ENCODE measurements around the gene TROAP. TPM values are rescaled to one million over a fixed set of nuclear protein-coding genes. Genes with fewer than 3 reads are reported as not detected.
A peak's percentile ranks its signal among the peaks of the same experiment; 100 is the strongest.

The TROAP gene
- total RNA-seq, 1 donor from 2014 or later = 1.4 TPM

- peaks cover 16% of the 10 kb centered on the region for H3K27me3 ChIP-seq (ENCODE audit: low read depth)
- no peaks in the 10 kb centered on the region for H3K9me3 ChIP-seq
- ATAC-seq (no peak), DNase-seq (no peak)
- TF ChIP-seq, protein P1, sequence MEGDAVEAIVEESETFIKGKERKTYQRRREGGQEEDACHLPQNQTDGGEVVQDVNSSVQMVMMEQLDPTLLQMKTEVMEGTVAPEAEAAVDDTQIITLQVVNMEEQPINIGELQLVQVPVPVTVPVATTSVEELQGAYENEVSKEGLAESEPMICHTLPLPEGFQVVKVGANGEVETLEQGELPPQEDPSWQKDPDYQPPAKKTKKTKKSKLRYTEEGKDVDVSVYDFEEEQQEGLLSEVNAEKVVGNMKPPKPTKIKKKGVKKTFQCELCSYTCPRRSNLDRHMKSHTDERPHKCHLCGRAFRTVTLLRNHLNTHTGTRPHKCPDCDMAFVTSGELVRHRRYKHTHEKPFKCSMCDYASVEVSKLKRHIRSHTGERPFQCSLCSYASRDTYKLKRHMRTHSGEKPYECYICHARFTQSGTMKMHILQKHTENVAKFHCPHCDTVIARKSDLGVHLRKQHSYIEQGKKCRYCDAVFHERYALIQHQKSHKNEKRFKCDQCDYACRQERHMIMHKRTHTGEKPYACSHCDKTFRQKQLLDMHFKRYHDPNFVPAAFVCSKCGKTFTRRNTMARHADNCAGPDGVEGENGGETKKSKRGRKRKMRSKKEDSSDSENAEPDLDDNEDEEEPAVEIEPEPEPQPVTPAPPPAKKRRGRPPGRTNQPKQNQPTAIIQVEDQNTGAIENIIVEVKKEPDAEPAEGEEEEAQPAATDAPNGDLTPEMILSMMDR (IDR thresholded peaks at IDR 0.05) = no peak
- H3K4me3 ChIP-seq = no peak overlapping the region
- H3K27ac ChIP-seq = no peak overlapping the region
- H3K4me1 ChIP-seq = peaks cover 7% of the 10 kb centered on the region
- intact Hi-C loops (cut with DNase I) = no loop called here
- no peaks in the 10 kb centered on the region for H3K36me3 ChIP-seq
Measured at GRCh38 chr12:49284672-49285071, 38.4 kb upstream of the TROAP start.

DNA sequence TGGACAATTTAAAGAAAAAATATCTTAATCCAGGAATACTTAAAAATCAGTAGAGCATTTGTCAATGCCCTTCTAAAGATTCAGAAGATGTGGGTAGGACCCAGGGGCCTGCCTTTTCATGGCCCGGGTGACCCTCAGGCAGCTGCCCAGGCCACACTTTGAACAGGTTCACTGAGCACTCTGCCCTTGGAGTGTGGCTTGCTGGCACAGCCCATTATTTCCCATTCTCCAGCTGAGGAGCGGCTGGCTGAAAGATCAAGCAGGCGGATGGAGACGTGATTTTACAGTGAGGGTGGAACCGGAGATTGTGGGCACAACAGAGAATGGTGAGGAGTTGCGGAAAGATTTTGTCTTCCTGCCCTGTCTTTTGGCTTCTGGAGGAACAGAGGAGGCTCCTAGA lies 35.2 kb upstream of the TROAP start:
- Histone ChIP-seq H3K4me1 (peaks cover 5% of the 10 kb centered on the region), H3K27me3 (ENCODE audit: low read depth) (peaks cover 16% of the 10 kb centered on the region), H3K27ac (no peak overlapping the region), H3K9me3 (no peaks in the 10 kb centered on the region), H3K4me3 (no peak overlapping the region), H3K36me3 (no peaks in the 10 kb centered on the region)
- DNase-seq = no peak
- intact Hi-C loops (cut with DNase I) = no loop called here
- TF ChIP-seq, protein P1 (IDR thresholded peaks at IDR 0.05) = no peak
- peak in 1 of 2 donors; percentile 6 for ATAC-seq

GRCh38 chr12:49288412-49288853 lies 34.6 kb upstream of the TROAP start:
- TF ChIP-seq, protein P1 (IDR thresholded peaks at IDR 0.05) = peak; percentile 85
- intact Hi-C loops (cut with DNase I) = no loop called here
- no peaks in the 10 kb centered on the region for H3K36me3 ChIP-seq
- DNase-seq (no peak), ATAC-seq (peak; percentile 55 to 73)
- no peaks in the 10 kb centered on the region for H3K9me3 ChIP-seq
- peaks cover 16% of the 10 kb centered on the region for H3K27me3 ChIP-seq (ENCODE audit: low read depth)
- peaks cover 11% of the 10 kb centered on the region for H3K4me1 ChIP-seq
- no peak overlapping the region for H3K27ac ChIP-seq
- no peak overlapping the region for H3K4me3 ChIP-seq

DNA sequence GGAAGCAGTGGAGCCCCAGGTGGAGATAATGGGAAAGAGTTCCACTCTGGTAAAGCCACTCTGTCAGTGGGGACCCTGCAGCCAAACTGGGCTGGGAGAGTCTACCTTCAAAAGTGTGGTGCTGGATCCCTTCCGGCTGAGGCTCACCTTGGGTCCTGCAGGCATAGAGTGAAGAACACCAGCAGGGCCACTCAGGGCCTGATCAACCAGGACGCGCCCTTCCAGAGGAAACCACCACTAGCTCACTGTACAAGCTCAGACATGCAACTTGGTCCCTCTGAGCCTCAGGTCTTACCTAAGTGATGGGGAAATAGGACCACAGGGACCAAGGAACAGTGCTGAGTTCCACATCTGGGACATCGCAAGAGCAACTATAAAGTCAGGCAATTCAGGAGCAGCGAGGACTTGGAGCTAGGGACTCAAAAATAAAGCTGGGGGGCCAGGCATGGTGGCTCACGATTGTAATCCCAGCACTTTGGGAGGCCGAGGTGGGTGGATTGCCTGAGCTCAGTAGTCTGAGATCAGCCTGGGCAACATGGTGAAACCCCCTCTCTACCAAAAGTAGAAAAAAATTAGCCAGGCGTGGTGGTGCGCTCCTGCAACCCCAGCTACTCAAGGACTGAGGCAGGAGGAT lies 34.0 kb upstream of the TROAP start:
- no peak for DNase-seq
- intact Hi-C loops (cut with DNase I) = no loop called here
- Histone ChIP-seq H3K9me3 (no peaks in the 10 kb centered on the region), H3K36me3 (no peaks in the 10 kb centered on the region), H3K4me3 (no peak overlapping the region), H3K27me3 (ENCODE audit: low read depth) (peaks cover 16% of the 10 kb centered on the region), H3K27ac (no peak overlapping the region), H3K4me1 (peaks cover 12% of the 10 kb centered on the region)
- TF ChIP-seq, protein P1 (IDR thresholded peaks at IDR 0.05) = no peak
- no peak for ATAC-seq

DNA sequence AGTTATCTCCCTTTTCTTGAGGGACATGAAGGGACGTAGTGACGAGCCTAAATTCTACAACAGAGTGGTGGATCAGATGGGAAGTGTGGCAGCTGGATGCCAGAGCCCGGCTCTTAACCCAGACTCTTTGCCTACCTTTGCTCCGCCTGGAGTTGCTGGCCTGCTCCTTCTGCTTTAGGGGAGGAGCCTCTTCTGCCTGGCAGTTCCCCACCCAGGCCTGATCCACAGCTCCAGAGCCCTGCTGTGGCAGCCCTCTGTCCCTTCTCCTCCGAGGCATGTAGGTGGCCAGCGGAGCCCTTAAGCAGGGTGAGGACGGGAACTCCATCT lies 30.4 kb upstream of the TROAP start:
- ATAC-seq = no peak
- no peak for DNase-seq
- Histone ChIP-seq H3K27me3 (ENCODE audit: low read depth) (peaks cover 39% of the 10 kb centered on the region), H3K27ac (no peak overlapping the region), H3K9me3 (no peaks in the 10 kb centered on the region), H3K36me3 (no peaks in the 10 kb centered on the region), H3K4me3 (peak overlapping the region; percentile 28), H3K4me1 (peaks cover 38% of the 10 kb centered on the region)
- TF ChIP-seq, protein P1 (IDR thresholded peaks at IDR 0.05) = no peak
- intact Hi-C loops (cut with DNase I) = no loop called here
